PFSK-1 (cell line): ENCODE measurements around the gene METTL25B.

Experiments used
- FOXP2 ChIP-seq: optimal IDR thresholded peaks from 2 replicates; pipeline ENCODE3; 2011; ENCODE audit warnings: borderline replicate concordance, control low read depth, inconsistent platforms; ENCODE audit not compliant: insufficient read depth; ENCODE audit errors: extremely low read length, extremely low read depth
- POLR2AphosphoS5 ChIP-seq: IDR thresholded peaks from 2 replicates; pipeline ENCODE4 v1.6.1; 2012; ENCODE audit warnings: low read depth, mild to moderate bottlenecking, control low read depth, low read length, moderate library complexity
- SIN3A ChIP-seq: IDR thresholded peaks from 2 replicates; pipeline ENCODE4 v1.6.1; 2012; ENCODE audit warnings: mild to moderate bottlenecking, low read length, moderate library complexity, borderline replicate concordance; ENCODE audit not compliant: insufficient read depth
- TAF1 ChIP-seq: IDR thresholded peaks from 2 replicates; pipeline ENCODE4 v1.6.1; 2012; ENCODE audit warnings: low read length, control low read depth, borderline replicate concordance; ENCODE audit not compliant: insufficient read depth
- TF ChIP-seq, protein P1 (sequence below), 2 experiments: IDR thresholded peaks; 2 replicates each; pipeline versions ENCODE4 v1.6.1 to v1.8.0; 2011 to 2012; ENCODE audit warnings: low read depth in 2 of 2, low read length in 2 of 2, control low read depth in 1 of 2, inconsistent platforms in 1 of 2, mild to moderate bottlenecking in 1 of 2, moderate library complexity in 1 of 2; ENCODE audit not compliant: insufficient read depth in 1 of 2

DNA sequence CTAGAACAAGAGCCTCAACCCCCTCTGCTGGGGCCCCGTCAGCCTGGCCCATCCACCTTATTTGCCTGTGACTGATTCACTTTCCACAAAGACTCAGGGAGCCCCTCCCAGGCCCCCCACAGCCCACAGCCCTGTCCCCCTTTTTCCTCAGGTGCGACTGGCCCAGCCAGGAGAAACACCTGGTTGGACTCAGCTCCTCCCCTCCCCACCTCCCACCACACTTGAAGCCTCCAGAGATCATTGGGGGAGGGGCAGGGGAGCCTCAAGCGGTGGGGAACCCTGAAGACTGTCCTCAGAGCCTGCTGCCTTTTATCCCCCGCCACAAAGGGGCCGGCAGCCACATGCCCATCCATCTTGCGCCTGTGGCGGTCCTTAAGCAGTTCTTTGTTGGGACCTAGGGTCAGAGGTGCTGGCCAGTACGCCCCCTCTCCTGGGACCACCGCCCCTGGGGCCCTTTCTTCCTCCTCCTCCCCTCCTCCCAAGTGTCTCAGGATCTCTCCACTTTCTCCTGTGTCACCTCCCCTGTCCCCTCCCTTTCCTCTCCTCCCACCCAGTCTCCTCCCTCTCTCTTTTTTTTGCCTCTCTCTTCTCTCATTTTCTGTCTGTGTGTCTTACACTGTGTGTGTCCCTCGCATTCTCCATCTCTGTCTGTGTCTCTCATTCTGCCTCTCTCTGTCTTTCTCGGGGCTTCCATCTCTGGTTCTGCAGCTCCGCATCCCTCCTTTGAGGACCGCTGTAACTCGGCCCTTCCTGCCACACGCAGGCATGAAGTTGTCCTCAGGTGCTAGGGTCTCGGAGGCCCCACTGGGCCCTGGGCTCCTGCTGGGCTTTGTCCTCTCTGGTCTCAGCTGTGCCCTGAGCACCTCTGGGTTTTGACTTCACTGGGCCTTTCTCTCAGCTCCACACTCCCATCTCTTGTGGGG is 35.1 kb upstream of the METTL25B start:
- no peak for TF ChIP-seq POLR2AphosphoS5
- TF ChIP-seq, protein P1, sequence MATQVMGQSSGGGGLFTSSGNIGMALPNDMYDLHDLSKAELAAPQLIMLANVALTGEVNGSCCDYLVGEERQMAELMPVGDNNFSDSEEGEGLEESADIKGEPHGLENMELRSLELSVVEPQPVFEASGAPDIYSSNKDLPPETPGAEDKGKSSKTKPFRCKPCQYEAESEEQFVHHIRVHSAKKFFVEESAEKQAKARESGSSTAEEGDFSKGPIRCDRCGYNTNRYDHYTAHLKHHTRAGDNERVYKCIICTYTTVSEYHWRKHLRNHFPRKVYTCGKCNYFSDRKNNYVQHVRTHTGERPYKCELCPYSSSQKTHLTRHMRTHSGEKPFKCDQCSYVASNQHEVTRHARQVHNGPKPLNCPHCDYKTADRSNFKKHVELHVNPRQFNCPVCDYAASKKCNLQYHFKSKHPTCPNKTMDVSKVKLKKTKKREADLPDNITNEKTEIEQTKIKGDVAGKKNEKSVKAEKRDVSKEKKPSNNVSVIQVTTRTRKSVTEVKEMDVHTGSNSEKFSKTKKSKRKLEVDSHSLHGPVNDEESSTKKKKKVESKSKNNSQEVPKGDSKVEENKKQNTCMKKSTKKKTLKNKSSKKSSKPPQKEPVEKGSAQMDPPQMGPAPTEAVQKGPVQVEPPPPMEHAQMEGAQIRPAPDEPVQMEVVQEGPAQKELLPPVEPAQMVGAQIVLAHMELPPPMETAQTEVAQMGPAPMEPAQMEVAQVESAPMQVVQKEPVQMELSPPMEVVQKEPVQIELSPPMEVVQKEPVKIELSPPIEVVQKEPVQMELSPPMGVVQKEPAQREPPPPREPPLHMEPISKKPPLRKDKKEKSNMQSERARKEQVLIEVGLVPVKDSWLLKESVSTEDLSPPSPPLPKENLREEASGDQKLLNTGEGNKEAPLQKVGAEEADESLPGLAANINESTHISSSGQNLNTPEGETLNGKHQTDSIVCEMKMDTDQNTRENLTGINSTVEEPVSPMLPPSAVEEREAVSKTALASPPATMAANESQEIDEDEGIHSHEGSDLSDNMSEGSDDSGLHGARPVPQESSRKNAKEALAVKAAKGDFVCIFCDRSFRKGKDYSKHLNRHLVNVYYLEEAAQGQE (IDR thresholded peaks at IDR 0.05; ENCODE audit: insufficient read depth in 1 of 2, low read depth in 2 of 2, low read length in 2 of 2), result no peak
- TF ChIP-seq TAF1, result no peak
- no peak for TF ChIP-seq SIN3A
- TF ChIP-seq FOXP2, result no peak
